ENCODE data around the gene FRMD4A.

The FRMD4A gene

DNA sequence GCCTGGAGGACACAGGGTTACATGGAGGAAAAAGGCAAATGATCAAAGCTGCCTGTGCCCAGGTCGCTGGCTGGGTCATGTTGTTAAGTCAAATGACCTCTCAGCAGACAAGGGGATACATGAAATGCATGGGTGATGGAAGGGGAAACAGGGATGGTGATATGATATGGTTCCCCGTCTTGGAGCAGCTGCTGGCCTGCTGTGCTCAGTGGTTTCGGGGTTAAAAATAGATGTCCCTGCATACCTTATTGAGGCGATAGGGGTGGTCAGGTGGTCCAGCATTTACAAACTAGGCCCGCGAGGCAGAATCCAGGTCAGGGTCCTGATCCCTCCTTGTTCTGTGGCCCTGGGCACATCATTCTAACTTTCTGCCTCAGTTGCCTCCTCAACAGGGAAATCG, 586.8 kb downstream of the FRMD4A start:
- no peak for TF ChIP-seq CTCF (IDR thresholded peaks at IDR 0.05; ENCODE audit: insufficient read depth, low read depth, low read length, missing control alignments)
- H3K4me3 ChIP-seq (ENCODE audit: low read length): no peak overlapping the region
- no peak for DNase-seq (ENCODE audit: low read depth)

DNA sequence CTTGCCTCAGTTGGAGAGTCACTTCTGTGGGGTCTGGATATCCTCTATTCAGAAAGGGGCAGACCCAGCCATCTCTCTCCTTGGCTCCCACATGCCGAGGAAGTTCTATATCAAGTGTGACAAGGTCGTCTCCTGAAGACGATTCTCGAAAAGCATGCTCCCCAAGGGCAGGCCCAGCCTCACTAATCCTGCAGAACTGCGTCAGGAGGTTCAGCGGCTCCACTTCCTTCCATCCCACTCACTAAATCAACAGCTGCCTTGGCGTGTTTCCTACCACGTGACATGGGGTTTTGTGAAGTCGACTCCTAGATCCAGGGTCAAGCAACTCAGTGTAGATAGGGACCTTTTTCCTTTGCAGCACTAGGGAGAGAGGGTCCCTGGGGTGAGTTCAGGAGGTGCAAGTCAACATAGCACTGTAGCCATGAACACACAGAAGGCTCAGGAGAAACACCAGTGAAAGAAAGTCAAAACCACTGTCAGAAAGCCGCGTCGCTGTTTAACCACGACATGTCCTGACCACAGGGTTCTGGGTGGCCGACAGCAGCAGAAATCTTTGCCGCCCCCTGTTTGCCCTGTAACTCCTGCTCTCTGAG, 587.5 kb downstream of the FRMD4A start:
- no peak for TF ChIP-seq CTCF (IDR thresholded peaks at IDR 0.05; ENCODE audit: insufficient read depth, low read depth, low read length, missing control alignments)
- no peak overlapping the region for H3K4me3 ChIP-seq (ENCODE audit: low read length)
- DNase-seq (ENCODE audit: low read depth): no peak

- TF ChIP-seq CTCF (IDR thresholded peaks at IDR 0.05; ENCODE audit: insufficient read depth, low read depth, low read length, missing control alignments): no peak
- DNase-seq (ENCODE audit: low read depth): no peak
- no peak overlapping the region for H3K4me3 ChIP-seq (ENCODE audit: low read length)
These were observed 589.3 kb downstream of the FRMD4A start for GRCh38 chr10:13741438-13741837.

- H3K4me3 ChIP-seq (ENCODE audit: low read length): no peak overlapping the region
- no peak for TF ChIP-seq CTCF (IDR thresholded peaks at IDR 0.05; ENCODE audit: insufficient read depth, low read depth, low read length, missing control alignments)
- DNase-seq (ENCODE audit: low read depth): no peak
These were observed 590.3 kb downstream of the FRMD4A start for GRCh38 chr10:13740461-13740860.

DNA sequence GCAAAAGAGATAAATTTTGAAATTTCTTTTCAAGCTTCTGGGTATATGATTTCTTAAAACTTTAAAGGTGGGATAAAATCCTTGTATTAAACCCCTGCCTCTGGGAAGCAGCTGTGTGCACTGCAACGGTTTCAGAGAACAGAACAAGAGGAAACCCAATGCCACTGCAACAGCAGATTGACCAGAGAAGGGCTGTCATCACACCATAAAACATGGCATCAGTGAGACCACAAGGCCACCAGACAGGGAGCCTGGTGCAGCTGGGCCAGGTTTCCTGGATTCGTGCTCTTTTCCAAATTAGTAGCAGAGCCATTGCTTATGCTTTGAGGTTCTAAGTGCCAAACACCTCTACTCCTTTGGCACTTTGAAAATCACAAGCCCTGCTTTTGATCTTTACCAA, 591.5 kb downstream of the FRMD4A start:
- no peak overlapping the region for H3K4me3 ChIP-seq (ENCODE audit: low read length)
- TF ChIP-seq CTCF (IDR thresholded peaks at IDR 0.05; ENCODE audit: insufficient read depth, low read depth, low read length, missing control alignments): no peak
- DNase-seq (ENCODE audit: low read depth): no peak

DNA sequence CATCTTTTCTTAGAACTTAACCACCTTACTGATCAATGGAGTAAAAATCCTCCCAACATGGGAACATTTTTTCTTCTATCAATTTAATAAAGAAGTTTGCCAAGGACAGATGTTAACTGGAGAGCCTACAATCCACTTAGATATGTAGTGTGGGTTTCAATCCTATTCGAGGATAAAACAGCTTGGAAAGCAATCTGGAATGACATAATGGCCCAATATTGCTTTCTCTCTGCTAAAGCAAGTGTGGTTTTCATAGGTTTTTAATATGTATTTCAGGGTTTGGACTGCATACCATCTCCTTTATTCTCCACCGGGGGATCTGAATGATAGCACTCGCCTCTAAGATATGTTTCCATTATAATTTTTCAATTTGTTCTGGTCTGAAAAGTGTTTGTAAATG, 594.2 kb downstream of the FRMD4A start:
- no peak overlapping the region for H3K4me3 ChIP-seq (ENCODE audit: low read length)
- TF ChIP-seq CTCF (IDR thresholded peaks at IDR 0.05; ENCODE audit: insufficient read depth, low read depth, low read length, missing control alignments): no peak
- no peak for DNase-seq (ENCODE audit: low read depth)

- no peak overlapping the region for H3K4me3 ChIP-seq (ENCODE audit: low read length)
- TF ChIP-seq CTCF (IDR thresholded peaks at IDR 0.05; ENCODE audit: insufficient read depth, low read depth, low read length, missing control alignments): no peak
- no peak for DNase-seq (ENCODE audit: low read depth)
These were observed 596.6 kb downstream of the FRMD4A start for GRCh38 chr10:13734151-13734550.

All from epithelial cell of esophagus (primary cell).